Neural progenitor cell (in vitro differentiated cells): ENCODE results near the gene TWF1.
A peak's percentile ranks its signal among the peaks of the same experiment; 100 is the strongest.

Experiments
- CTCF ChIP-seq: fragments of 200-600 bp; sonication (generic); IDR thresholded peaks from 2 replicates; pipeline ENCODE4 v1.5.1; 2017; ENCODE audit warnings: antibody characterized with exemption, mild to moderate bottlenecking
- EZH2 ChIP-seq: fragments of 200-600 bp; sonication (generic); IDR thresholded peaks from 2 replicates; pipeline ENCODE4 v1.6.1; 2017; ENCODE audit warnings: antibody characterized with exemption, mild to moderate bottlenecking, moderate library complexity

- TF ChIP-seq CTCF, result no peak
- peak; percentile 1 for TF ChIP-seq EZH2
Observed at GRCh38 chr12:43836475-43836989, 30.4 kb upstream of the TWF1 start.
